ENCODE measurements around the gene G6PC1. TPM values are rescaled to one million over a fixed set of nuclear protein-coding genes. Genes with fewer than 3 reads are reported as not detected.
"Not testable (repeated sequence)": the region's sequence is repeated elsewhere in the genome, so short reads cannot be mapped to it uniquely, and the experiment has no call there.

Gene G6PC1
- total and polyA plus RNA-seq, 5 donors from 2014 or later: not detected

DNA sequence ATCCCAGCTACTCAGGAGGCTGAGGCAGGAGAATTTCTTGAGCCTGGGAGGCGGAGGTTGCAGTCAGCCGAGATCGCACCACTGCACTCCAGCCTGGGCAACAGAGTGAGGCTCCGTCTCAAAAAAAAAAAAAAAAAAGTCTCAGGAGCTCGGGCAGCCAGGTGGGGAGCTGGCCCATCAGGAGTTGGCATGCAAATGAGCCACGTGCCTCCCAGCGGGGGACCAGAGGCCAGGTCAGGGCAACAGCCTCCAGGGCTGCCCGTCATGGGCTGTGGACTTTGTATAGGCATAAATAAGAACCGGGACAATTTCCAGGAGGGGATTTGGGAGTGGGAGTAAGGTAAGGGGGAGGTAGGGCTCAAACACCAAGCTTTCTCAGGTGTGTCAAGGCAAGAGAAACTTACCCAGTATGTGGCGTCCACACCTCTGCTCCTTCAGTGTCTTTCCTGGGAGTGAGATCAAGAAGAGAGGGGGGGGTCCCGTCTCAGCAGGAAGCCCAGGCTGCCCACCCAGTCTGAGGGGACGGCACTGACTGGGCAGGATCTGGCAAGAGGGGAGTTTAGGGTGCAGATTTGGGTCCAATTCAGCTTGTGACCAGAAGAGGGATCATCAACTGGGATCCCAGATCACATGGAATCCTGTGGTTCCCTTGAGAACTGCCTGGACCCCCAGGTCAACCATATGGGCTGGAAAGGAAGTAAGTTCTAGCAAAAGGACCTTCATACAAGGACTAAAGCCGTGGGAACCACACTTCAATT, 22.3 kb upstream of the G6PC1 start:
- no peaks in the 10 kb centered on the region for H3K4me1 Mint-ChIP-seq
- peaks cover 0 to 2% (median 0%) of the 10 kb centered on the region in 7 donors for H3K9me3 Mint-ChIP-seq
- H3K36me3 ChIP-seq (ENCODE audit: control insufficient read depth, insufficient read depth, low read length): no peaks in the 10 kb centered on the region
- H3K4me3 Mint-ChIP-seq: no peak overlapping the region
- H3K4me3 ChIP-seq (ENCODE audit: low read depth, low read length): no peak overlapping the region
- no peak for DNase-seq
- peaks cover 21% of the 10 kb centered on the region for H3K27me3 Mint-ChIP-seq
- no peak for ATAC-seq (ENCODE audit: low read depth in 2 of 2)
- no peak overlapping the region for H3K27ac Mint-ChIP-seq
- no peaks in the 10 kb centered on the region for H3K36me3 Mint-ChIP-seq
- no peaks in the 10 kb centered on the region for H3K4me1 ChIP-seq (ENCODE audit: control insufficient read depth, insufficient read depth, low read length, poor library complexity, severe bottlenecking)
- H3K27me3 ChIP-seq (ENCODE audit: control insufficient read depth, insufficient read depth, low read length): no peaks in the 10 kb centered on the region
- H3K9me3 ChIP-seq (ENCODE audit: control insufficient read depth in 2 of 2, low read length in 2 of 2): no peaks in the 10 kb centered on the region
- no peak overlapping the region for H3K27ac ChIP-seq (ENCODE audit: insufficient read depth, low read length, poor library complexity, severe bottlenecking)

DNA sequence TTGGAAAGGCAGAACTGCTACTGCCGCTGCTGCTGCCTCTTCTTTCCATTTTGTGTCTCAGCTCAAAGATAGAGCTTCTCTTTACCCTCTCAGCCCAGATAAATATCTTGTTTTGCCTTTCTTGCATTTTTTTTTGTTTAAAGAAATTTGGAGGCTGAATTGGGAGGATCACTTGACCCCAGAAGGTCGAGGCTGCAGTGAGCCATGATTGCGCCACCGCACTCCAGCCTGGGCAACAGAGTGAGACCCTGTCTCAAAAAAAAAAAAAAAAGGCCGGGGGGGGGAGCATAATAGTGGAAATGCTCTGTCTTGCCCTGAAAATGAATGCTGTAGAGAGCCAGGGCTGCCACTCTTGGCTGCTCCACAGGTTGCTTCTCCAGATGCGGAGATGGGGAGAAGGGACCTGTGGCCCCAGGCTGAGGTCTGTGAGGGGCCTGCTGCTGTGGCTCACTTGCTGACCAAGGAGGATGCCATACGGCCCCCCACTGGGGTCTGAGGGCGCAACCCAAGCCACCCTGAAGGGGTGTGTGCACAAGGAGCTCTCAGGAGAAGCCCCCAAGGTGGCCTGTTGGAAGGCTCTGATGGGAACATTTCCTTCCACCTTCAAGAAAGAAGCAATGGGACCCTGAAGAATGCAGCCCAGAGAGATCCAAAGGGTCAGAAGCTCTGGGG, 21.5 kb upstream of the G6PC1 start:
- no peak overlapping the region for H3K4me3 ChIP-seq (ENCODE audit: low read depth, low read length)
- H3K9me3 ChIP-seq (ENCODE audit: control insufficient read depth in 2 of 2, low read length in 2 of 2): no peaks in the 10 kb centered on the region
- no peak overlapping the region for H3K27ac ChIP-seq (ENCODE audit: insufficient read depth, low read length, poor library complexity, severe bottlenecking)
- no peaks in the 10 kb centered on the region for H3K27me3 ChIP-seq (ENCODE audit: control insufficient read depth, insufficient read depth, low read length)
- H3K4me1 ChIP-seq (ENCODE audit: control insufficient read depth, insufficient read depth, low read length, poor library complexity, severe bottlenecking): no peaks in the 10 kb centered on the region
- ATAC-seq (ENCODE audit: low read depth in 2 of 2) (no peak), DNase-seq (no peak)
- peaks cover 0 to 2% (median 0%) of the 10 kb centered on the region in 7 donors for H3K9me3 Mint-ChIP-seq
- H3K36me3 Mint-ChIP-seq: no peaks in the 10 kb centered on the region
- no peaks in the 10 kb centered on the region for H3K4me1 Mint-ChIP-seq
- no peaks in the 10 kb centered on the region for H3K36me3 ChIP-seq (ENCODE audit: control insufficient read depth, insufficient read depth, low read length)
- no peak overlapping the region for H3K27ac Mint-ChIP-seq
- no peak overlapping the region for H3K4me3 Mint-ChIP-seq
- peaks cover 19% of the 10 kb centered on the region for H3K27me3 Mint-ChIP-seq

DNA sequence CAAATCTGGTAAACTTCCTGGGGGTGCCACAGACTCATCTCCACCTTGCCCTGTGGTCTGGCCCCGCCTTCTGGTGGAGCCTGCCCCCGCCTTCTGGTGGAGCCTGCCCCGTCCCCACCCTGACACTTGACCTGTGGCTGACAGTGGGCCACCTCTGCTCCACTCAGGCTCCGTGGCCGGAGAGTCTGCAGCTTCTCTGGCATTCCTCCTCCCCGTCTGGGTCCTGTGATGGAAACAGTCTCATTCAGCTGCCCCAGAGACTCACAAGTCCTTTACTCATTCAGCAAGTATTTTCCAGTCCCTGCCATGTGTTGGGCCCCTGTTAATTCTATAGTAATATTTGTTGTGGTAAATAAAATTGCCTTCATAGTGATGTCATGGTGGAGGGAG, 21.0 kb upstream of the G6PC1 start:
- no peaks in the 10 kb centered on the region for H3K27me3 ChIP-seq (ENCODE audit: control insufficient read depth, insufficient read depth, low read length)
- no peak overlapping the region for H3K4me3 Mint-ChIP-seq
- peaks cover 0 to 2% (median 0%) of the 10 kb centered on the region in 7 donors for H3K9me3 Mint-ChIP-seq
- no peak overlapping the region for H3K4me3 ChIP-seq (ENCODE audit: low read depth, low read length)
- no peak overlapping the region for H3K27ac Mint-ChIP-seq
- no peak for ATAC-seq (ENCODE audit: low read depth in 2 of 2)
- DNase-seq: no peak
- no peak overlapping the region for H3K27ac ChIP-seq (ENCODE audit: insufficient read depth, low read length, poor library complexity, severe bottlenecking)
- peaks cover 19% of the 10 kb centered on the region for H3K27me3 Mint-ChIP-seq
- H3K9me3 ChIP-seq (ENCODE audit: control insufficient read depth in 2 of 2, low read length in 2 of 2): no peaks in the 10 kb centered on the region
- no peaks in the 10 kb centered on the region for H3K36me3 Mint-ChIP-seq
- H3K4me1 ChIP-seq (ENCODE audit: control insufficient read depth, insufficient read depth, low read length, poor library complexity, severe bottlenecking): no peaks in the 10 kb centered on the region
- H3K36me3 ChIP-seq (ENCODE audit: control insufficient read depth, insufficient read depth, low read length): no peaks in the 10 kb centered on the region
- H3K4me1 Mint-ChIP-seq: no peaks in the 10 kb centered on the region

DNA sequence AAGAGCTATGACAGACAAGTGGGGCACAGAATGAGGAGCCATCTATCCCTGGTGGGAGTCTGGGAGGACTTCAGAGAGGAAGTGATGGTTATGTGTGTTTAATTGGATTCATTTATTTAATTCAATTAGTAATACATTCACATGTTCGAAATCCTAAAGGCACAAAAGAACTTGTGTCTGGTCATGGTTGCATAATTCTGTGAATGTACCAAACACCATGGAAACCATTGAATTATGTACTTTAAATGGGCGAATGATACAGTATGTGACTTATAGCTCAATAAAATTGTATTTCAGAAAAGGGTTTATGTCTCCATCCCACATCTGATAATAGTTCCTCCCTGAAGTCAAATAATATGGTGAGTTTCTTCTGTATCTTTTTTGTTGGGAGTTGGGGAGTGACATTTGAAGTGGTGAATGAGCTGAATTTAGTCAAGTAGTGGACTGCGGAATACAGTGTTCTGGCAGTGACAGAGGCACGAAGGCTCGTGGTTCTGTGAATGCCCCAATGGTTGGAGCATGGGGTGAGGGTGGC, 19.8 kb upstream of the G6PC1 start:
- H3K27me3 Mint-ChIP-seq: peaks cover 18% of the 10 kb centered on the region
- peaks cover 0 to 2% (median 0%) of the 10 kb centered on the region in 7 donors for H3K9me3 Mint-ChIP-seq
- H3K4me3 Mint-ChIP-seq: no peak overlapping the region
- no peaks in the 10 kb centered on the region for H3K27me3 ChIP-seq (ENCODE audit: control insufficient read depth, insufficient read depth, low read length)
- ATAC-seq (ENCODE audit: low read depth in 2 of 2) (no peak), DNase-seq (no peak)
- H3K9me3 ChIP-seq (ENCODE audit: control insufficient read depth in 2 of 2, low read length in 2 of 2): no peaks in the 10 kb centered on the region
- no peaks in the 10 kb centered on the region for H3K36me3 ChIP-seq (ENCODE audit: control insufficient read depth, insufficient read depth, low read length)
- H3K27ac ChIP-seq (ENCODE audit: insufficient read depth, low read length, poor library complexity, severe bottlenecking): no peak overlapping the region
- H3K4me3 ChIP-seq (ENCODE audit: low read depth, low read length): no peak overlapping the region
- no peak overlapping the region for H3K27ac Mint-ChIP-seq
- no peaks in the 10 kb centered on the region for H3K36me3 Mint-ChIP-seq
- no peaks in the 10 kb centered on the region for H3K4me1 Mint-ChIP-seq
- H3K4me1 ChIP-seq (ENCODE audit: control insufficient read depth, insufficient read depth, low read length, poor library complexity, severe bottlenecking): no peaks in the 10 kb centered on the region

DNA sequence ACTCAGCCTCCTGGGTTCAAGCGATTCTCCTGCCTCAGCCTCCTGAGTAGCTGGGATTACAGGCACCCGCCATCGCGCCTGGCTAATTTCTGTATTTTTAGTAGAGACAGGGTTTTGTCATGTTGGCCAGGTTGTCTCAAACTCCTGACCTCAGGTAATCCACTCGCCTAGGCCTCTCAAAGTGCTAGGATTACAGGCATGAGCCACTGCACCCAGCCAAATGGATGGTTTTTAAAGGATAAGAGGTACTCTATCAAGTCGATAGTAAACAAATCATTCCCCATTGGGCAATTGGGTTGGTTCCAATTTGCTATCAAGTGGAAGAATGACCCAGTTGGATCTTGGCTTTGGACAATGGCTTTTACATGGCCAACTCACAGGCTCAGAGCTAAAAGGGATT, 18.9 kb upstream of the G6PC1 start:
- H3K27ac Mint-ChIP-seq; H3K4me3 Mint-ChIP-seq; H3K4me1 Mint-ChIP-seq; H3K27me3 ChIP-seq (ENCODE audit: control insufficient read depth, insufficient read depth, low read length); DNase-seq; H3K4me1 ChIP-seq (ENCODE audit: control insufficient read depth, insufficient read depth, low read length, poor library complexity, severe bottlenecking); H3K36me3 ChIP-seq (ENCODE audit: control insufficient read depth, insufficient read depth, low read length); H3K9me3 Mint-ChIP-seq; H3K4me3 ChIP-seq (ENCODE audit: low read depth, low read length); H3K36me3 Mint-ChIP-seq; ATAC-seq (ENCODE audit: low read depth in 2 of 2); H3K27ac ChIP-seq (ENCODE audit: insufficient read depth, low read length, poor library complexity, severe bottlenecking); H3K9me3 ChIP-seq (ENCODE audit: control insufficient read depth in 2 of 2, low read length in 2 of 2): not testable (repeated sequence)
- H3K27me3 Mint-ChIP-seq: peaks cover 22% of the 10 kb centered on the region

DNA sequence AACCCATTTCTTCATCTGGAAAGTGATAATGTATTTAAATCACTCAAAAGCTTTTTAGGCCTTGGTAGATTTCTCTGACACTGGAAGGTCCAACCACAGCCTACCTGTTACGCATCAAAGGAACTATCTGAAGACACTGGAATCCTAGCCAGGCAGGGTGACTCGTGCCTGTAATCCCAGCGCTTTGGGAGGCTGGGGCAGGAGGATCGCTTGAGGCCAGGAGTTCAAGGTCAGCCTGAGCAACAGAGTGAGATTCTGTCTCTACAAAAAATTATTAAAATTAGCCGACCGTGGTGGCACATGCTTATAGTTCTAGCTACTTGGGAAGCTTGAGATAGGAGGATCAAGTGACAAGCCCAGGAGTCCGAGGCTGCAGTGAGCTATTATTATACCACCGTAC, 18.4 kb upstream of the G6PC1 start:
- Histone ChIP-seq H3K36me3 (ENCODE audit: control insufficient read depth, insufficient read depth, low read length) (no peaks in the 10 kb centered on the region), H3K9me3 (ENCODE audit: control insufficient read depth in 2 of 2, low read length in 2 of 2) (no peaks in the 10 kb centered on the region), H3K27me3 (ENCODE audit: control insufficient read depth, insufficient read depth, low read length) (no peaks in the 10 kb centered on the region), H3K27ac (ENCODE audit: insufficient read depth, low read length, poor library complexity, severe bottlenecking) (no peak overlapping the region), H3K4me3 (ENCODE audit: low read depth, low read length) (no peak overlapping the region), H3K4me1 (ENCODE audit: control insufficient read depth, insufficient read depth, low read length, poor library complexity, severe bottlenecking) (no peaks in the 10 kb centered on the region)
- H3K27me3 Mint-ChIP-seq: peaks cover 24% of the 10 kb centered on the region
- peaks cover 0 to 2% (median 0%) of the 10 kb centered on the region in 7 donors for H3K9me3 Mint-ChIP-seq
- H3K4me3 Mint-ChIP-seq: no peak overlapping the region
- ATAC-seq (ENCODE audit: low read depth in 2 of 2) (no peak), DNase-seq (no peak)
- H3K27ac Mint-ChIP-seq: no peak overlapping the region
- no peaks in the 10 kb centered on the region for H3K36me3 Mint-ChIP-seq
- no peaks in the 10 kb centered on the region for H3K4me1 Mint-ChIP-seq

DNA sequence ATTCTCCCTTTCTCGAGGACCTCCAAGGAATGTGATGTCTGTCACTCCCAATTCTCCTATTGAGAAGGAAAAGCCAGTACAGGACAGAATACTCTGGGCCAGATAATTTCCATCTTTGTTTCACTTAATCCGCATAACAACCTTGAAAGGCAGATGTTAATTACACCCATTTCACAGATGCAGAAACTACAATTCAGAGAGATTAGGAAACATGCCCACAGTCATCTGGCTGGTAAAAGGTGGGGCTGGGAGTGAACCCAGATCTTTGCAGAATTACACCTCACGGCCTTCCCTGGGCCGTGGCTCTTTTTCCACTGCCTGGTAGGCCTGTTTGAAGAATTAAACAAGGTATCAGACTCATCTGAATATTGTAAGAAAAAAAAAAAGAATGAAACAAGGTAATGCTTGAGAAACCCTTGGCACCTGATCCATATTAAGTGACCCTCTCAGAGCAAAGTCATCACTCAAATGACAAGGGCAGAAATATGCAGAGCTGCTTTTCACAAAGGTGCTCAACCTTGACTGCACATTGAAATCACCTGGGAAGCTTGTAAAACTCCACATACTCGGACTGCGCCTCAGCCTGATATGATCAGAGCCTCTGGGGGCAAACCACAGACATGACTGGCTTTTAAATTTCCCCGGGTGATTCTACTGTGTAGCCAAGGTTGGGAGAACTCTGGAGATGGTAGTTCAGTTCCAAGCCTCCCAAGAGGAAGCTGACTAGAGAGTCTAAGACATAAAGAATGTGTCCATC, 16.6 kb upstream of the G6PC1 start:
- H3K36me3 ChIP-seq (ENCODE audit: control insufficient read depth, insufficient read depth, low read length): no peaks in the 10 kb centered on the region
- H3K9me3 Mint-ChIP-seq: peaks cover 0 to 2% (median 0%) of the 10 kb centered on the region in 7 donors
- H3K36me3 Mint-ChIP-seq: no peaks in the 10 kb centered on the region
- no peak overlapping the region for H3K4me3 Mint-ChIP-seq
- peaks cover 11% of the 10 kb centered on the region for H3K27me3 Mint-ChIP-seq
- no peaks in the 10 kb centered on the region for H3K4me1 Mint-ChIP-seq
- DNase-seq (no peak), ATAC-seq (ENCODE audit: low read depth in 2 of 2) (no peak)
- no peak overlapping the region for H3K27ac Mint-ChIP-seq
- H3K4me3 ChIP-seq (ENCODE audit: low read depth, low read length): no peak overlapping the region
- no peaks in the 10 kb centered on the region for H3K9me3 ChIP-seq (ENCODE audit: control insufficient read depth in 2 of 2, low read length in 2 of 2)
- H3K4me1 ChIP-seq (ENCODE audit: control insufficient read depth, insufficient read depth, low read length, poor library complexity, severe bottlenecking): no peaks in the 10 kb centered on the region
- no peaks in the 10 kb centered on the region for H3K27me3 ChIP-seq (ENCODE audit: control insufficient read depth, insufficient read depth, low read length)
- H3K27ac ChIP-seq (ENCODE audit: insufficient read depth, low read length, poor library complexity, severe bottlenecking): no peak overlapping the region

All from CD4-positive, CD25-positive, alpha-beta regulatory T cell (primary cell).